ENCODE results near the gene KRTAP3-3. TPM values are rescaled to one million over a fixed set of nuclear protein-coding genes. Genes with fewer than 3 reads are reported as not detected.

The KRTAP3-3 gene
- total RNA-seq, 3 donors from 2014 or later (not counting 1 experiment from before 2014, with no cell fraction given): not detected

DNA sequence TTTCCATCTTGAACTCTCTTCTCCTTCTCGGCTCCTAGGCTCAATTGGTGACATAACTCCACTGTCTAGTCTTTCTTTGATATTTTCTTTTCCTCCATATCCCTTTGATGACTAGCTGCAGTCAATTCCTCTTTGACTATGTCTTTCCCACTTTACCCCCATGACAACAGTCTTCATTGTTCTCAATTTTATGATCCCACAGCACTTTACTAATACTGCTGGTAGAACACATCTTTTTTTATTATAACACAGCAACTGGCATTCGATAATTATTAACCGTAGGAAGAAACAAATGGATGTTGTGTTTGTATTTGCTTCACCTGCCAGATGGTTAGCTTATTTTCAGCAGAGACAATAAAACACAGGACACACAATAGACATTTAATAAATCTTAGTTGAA is 1.3 kb downstream of the KRTAP3-3 start:
- ATAC-seq (no peak), DNase-seq (no peak)
- H3K27me3 Mint-ChIP-seq (ENCODE audit: low read depth in 2 of 2): peaks cover 33 to 71% of the 10 kb centered on the region in 2 donors
- no peak overlapping the region for H3K27ac ChIP-seq (ENCODE audit: low read length)
- no peaks in the 10 kb centered on the region for H3K36me3 ChIP-seq (ENCODE audit: control insufficient read depth, insufficient read depth, low read length)
- no peaks in the 10 kb centered on the region for H3K9me3 Mint-ChIP-seq
- WGBS (ENCODE audit: insufficient coverage): 85% methylated on average over 1 of the region's 3 CpGs
- H3K4me1 Mint-ChIP-seq: no peaks in the 10 kb centered on the region
- intact Hi-C loops (cut with micrococcal nuclease): no loop called here
- H3K27me3 ChIP-seq (ENCODE audit: control insufficient read depth, insufficient read depth, low read length): peaks cover 15% of the 10 kb centered on the region
- H3K27ac Mint-ChIP-seq: no peak overlapping the region
- no peak overlapping the region for H3K4me3 Mint-ChIP-seq
- H3K4me1 ChIP-seq (ENCODE audit: control insufficient read depth, insufficient read depth, low read length): no peaks in the 10 kb centered on the region
- no peak overlapping the region for H3K4me3 ChIP-seq (ENCODE audit: low read length)
- TF ChIP-seq, protein P1, sequence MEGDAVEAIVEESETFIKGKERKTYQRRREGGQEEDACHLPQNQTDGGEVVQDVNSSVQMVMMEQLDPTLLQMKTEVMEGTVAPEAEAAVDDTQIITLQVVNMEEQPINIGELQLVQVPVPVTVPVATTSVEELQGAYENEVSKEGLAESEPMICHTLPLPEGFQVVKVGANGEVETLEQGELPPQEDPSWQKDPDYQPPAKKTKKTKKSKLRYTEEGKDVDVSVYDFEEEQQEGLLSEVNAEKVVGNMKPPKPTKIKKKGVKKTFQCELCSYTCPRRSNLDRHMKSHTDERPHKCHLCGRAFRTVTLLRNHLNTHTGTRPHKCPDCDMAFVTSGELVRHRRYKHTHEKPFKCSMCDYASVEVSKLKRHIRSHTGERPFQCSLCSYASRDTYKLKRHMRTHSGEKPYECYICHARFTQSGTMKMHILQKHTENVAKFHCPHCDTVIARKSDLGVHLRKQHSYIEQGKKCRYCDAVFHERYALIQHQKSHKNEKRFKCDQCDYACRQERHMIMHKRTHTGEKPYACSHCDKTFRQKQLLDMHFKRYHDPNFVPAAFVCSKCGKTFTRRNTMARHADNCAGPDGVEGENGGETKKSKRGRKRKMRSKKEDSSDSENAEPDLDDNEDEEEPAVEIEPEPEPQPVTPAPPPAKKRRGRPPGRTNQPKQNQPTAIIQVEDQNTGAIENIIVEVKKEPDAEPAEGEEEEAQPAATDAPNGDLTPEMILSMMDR (IDR thresholded peaks at IDR 0.05): no peak
- no peaks in the 10 kb centered on the region for H3K36me3 Mint-ChIP-seq
- H3K9me3 ChIP-seq (ENCODE audit: control insufficient read depth, insufficient read depth, low read length): no peaks in the 10 kb centered on the region

DNA sequence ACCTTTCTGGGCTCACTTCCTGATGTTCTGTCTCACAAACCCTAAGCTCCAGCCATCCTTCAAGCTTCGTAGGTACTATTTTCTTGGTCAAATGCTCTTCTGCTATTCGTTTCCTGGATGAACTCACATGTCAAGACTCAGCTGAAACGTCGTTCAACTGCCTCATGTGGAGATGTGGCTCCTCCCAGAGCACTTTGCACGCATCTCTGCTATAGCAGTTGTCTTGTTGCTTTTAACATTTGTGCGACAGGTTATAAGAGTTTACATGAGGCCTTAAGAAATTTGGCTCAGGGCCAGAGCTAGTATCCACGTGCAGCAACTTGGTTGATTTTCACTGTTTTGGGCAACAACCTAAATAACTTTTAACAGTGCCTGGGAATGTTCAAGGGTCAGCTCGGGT is 7.0 kb downstream of the KRTAP3-3 start:
- peaks cover 10 to 51% of the 10 kb centered on the region in 2 donors for H3K27me3 Mint-ChIP-seq (ENCODE audit: low read depth in 2 of 2)
- H3K9me3 Mint-ChIP-seq: no peaks in the 10 kb centered on the region
- DNase-seq (no peak), ATAC-seq (no peak)
- H3K27me3 ChIP-seq (ENCODE audit: control insufficient read depth, insufficient read depth, low read length): no peaks in the 10 kb centered on the region
- WGBS (ENCODE audit: insufficient coverage): 76% methylated on average over 8 of the region's 8 CpGs
- H3K4me3 Mint-ChIP-seq: no peak overlapping the region
- H3K36me3 ChIP-seq (ENCODE audit: control insufficient read depth, insufficient read depth, low read length): no peaks in the 10 kb centered on the region
- no peaks in the 10 kb centered on the region for H3K4me1 Mint-ChIP-seq
- H3K9me3 ChIP-seq (ENCODE audit: control insufficient read depth, insufficient read depth, low read length): no peaks in the 10 kb centered on the region
- H3K36me3 Mint-ChIP-seq: no peaks in the 10 kb centered on the region
- TF ChIP-seq, protein P1 (IDR thresholded peaks at IDR 0.05): no peak
- no peak overlapping the region for H3K4me3 ChIP-seq (ENCODE audit: low read length)
- H3K4me1 ChIP-seq (ENCODE audit: control insufficient read depth, insufficient read depth, low read length): no peaks in the 10 kb centered on the region
- H3K27ac ChIP-seq (ENCODE audit: low read length): no peak overlapping the region
- intact Hi-C loops (cut with micrococcal nuclease): no loop called here
- no peak overlapping the region for H3K27ac Mint-ChIP-seq

DNA sequence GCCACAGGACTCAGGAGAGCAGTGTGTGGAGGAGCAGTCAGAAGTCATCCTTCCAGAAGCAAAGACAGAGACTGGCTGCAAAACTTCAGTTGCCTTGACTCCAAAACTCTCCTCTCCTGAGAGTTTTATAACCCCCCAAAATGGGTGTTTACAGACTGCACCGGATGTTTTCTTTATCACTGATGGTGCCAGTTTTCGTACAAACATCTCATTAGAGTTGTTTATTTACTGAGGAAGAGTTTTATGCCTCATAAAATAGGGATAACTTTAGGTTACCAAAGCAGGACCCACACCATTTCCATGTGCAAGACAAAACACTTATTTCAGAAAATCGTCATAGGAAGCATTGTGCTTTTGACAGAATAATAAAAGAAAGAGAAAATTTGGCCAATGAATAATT is 9.7 kb downstream of the KRTAP3-3 start, which contains the start of gene KRT40:
Gene KRT40 (minus strand): TSS at position 101 of the 400 bp plus-strand sequence. CDS start 53 bp downstream, at position 48.
- peaks cover 12 to 35% of the 10 kb centered on the region in 2 donors for H3K27me3 Mint-ChIP-seq (ENCODE audit: low read depth in 2 of 2)
- intact Hi-C loops (cut with micrococcal nuclease): no loop called here
- Histone ChIP-seq H3K4me3 (ENCODE audit: low read length) (no peak within 1 kb of the TSS), H3K9me3 (ENCODE audit: control insufficient read depth, insufficient read depth, low read length) (no peaks in the 10 kb centered on the region), H3K4me1 (ENCODE audit: control insufficient read depth, insufficient read depth, low read length) (no peaks in the 10 kb centered on the region), H3K36me3 (ENCODE audit: control insufficient read depth, insufficient read depth, low read length) (no peaks in the 10 kb centered on the region), H3K27ac (ENCODE audit: low read length) (no peak within 1 kb of the TSS), H3K27me3 (ENCODE audit: control insufficient read depth, insufficient read depth, low read length) (no peaks in the 10 kb centered on the region)
- TF ChIP-seq, protein P1 (IDR thresholded peaks at IDR 0.05): no peak
- H3K36me3 Mint-ChIP-seq: no peaks in the 10 kb centered on the region
- H3K9me3 Mint-ChIP-seq: no peaks in the 10 kb centered on the region
- 33% methylated on average over 1 of the region's 3 CpGs for WGBS (ENCODE audit: insufficient coverage)
- ATAC-seq (no peak), DNase-seq (no peak)
- no peak within 1 kb of the TSS for H3K4me3 Mint-ChIP-seq
- no peak within 1 kb of the TSS for H3K27ac Mint-ChIP-seq
- no peaks in the 10 kb centered on the region for H3K4me1 Mint-ChIP-seq

DNA sequence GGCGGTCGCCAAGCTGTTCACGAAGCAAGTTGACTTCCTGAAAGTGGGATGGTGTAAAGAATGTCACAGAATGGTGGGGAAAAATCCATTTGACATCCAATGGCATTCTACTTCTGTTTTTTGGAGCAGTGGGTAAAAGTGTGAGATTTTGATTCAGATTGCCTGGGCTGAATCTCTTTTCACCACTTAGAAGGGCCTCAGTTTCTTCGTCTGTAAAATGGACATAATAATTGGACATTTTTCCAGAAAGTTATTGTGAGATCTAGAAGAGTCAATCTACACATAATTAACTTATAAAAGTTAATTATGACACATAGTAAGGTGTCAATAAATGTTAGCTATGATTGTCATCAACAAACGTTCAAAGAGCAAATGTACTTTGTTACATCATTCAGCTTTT is 12.8 kb downstream of the KRTAP3-3 start:
- H3K27me3 Mint-ChIP-seq (ENCODE audit: low read depth in 2 of 2): peaks cover 4 to 22% of the 10 kb centered on the region in 2 donors
- 72% methylated on average over 3 of the region's 5 CpGs for WGBS (ENCODE audit: insufficient coverage)
- no peaks in the 10 kb centered on the region for H3K9me3 Mint-ChIP-seq
- no peak overlapping the region for H3K27ac Mint-ChIP-seq
- DNase-seq (no peak), ATAC-seq (no peak)
- H3K36me3 Mint-ChIP-seq: no peaks in the 10 kb centered on the region
- no peak overlapping the region for H3K27ac ChIP-seq (ENCODE audit: low read length)
- H3K36me3 ChIP-seq (ENCODE audit: control insufficient read depth, insufficient read depth, low read length): no peaks in the 10 kb centered on the region
- H3K4me3 Mint-ChIP-seq: no peak overlapping the region
- intact Hi-C loops (cut with micrococcal nuclease): no loop called here
- H3K27me3 ChIP-seq (ENCODE audit: control insufficient read depth, insufficient read depth, low read length): no peaks in the 10 kb centered on the region
- no peaks in the 10 kb centered on the region for H3K4me1 ChIP-seq (ENCODE audit: control insufficient read depth, insufficient read depth, low read length)
- H3K4me3 ChIP-seq (ENCODE audit: low read length): no peak overlapping the region
- TF ChIP-seq, protein P1 (IDR thresholded peaks at IDR 0.05): no peak
- H3K9me3 ChIP-seq (ENCODE audit: control insufficient read depth, insufficient read depth, low read length): no peaks in the 10 kb centered on the region
- H3K4me1 Mint-ChIP-seq: no peaks in the 10 kb centered on the region
